Measurements from ENCODE around the gene CDC7. TPM values are rescaled to one million over a fixed set of nuclear protein-coding genes. Genes with fewer than 3 reads are reported as not detected.

Gene CDC7
- total RNA-seq (2021): 41.6 and 43.4 TPM in 2 replicates
- long read RNA-seq, transcript CDC7-201 (12 exons, 3,173 nt): major isoform, 98 of 207 reads
- long read RNA-seq, partial matches to known transcripts: 15 of 207 reads
- long read RNA-seq, other reads (novel, unspliced or antisense): 90 of 207 reads

DNA sequence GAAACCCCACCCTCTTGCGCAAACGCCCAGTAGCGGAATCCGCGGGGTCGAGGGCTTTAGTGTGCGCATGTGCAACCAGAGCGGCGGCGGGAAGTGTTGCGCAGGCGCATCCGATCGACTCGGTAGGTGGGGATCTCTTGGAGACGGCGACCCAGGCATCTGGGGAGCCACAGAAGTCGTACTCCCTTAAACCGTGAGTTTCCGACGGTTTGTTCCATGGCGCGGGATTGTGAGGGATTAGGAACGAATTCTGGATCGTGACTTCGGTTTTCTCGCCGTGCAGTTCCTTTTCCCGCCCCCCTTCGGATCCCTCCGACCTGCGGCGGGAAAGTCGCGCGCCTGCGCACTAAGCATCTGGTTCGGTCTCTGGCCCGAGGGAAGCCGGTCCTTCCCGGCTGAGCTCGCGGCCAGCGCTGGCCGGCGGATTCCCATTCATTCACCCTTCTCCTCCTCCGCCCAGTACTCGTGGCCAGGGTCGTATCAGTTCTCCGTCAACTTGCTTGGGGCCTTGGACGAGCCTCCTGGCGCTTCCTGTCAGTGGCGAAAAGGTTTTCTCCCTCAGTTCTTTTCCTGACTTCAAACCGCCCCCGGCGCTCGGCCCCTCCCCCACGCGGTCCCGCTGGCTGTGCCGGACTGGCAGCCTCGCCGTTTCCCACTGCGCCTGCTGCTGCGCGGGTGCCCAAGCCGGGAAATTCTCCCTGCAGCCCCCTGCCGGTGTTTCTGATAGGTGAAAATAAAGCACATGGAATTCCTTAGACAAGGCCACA lies at the start of gene CDC7:
CDC7 (plus strand) TSS at position 96 of the 767 bp plus-strand sequence. CDS start 866 bp downstream, outside the sequence.
- Histone ChIP-seq H4K5ac (ENCODE audit: insufficient read length, low read depth, low read length) (peak within 1 kb of the TSS; percentile 77), H2BK20ac (ENCODE audit: low read depth, low read length, poor library complexity, severe bottlenecking) (no peak within 1 kb of the TSS), H2AK5ac (ENCODE audit: insufficient read length, low read length) (no peak within 1 kb of the TSS), H3K18ac (ENCODE audit: insufficient read length, low read depth, low read length) (peak within 1 kb of the TSS; percentile 98), H3K79me1 (ENCODE audit: insufficient read depth, low read depth, low read length, poor library complexity, severe bottlenecking) (no peaks in the 10 kb centered on the region), H3K9ac (ENCODE audit: extremely low read depth, insufficient read length, low read length) (peak within 1 kb of the TSS; percentile 98), H3K23ac (ENCODE audit: insufficient read length, low read depth, low read length) (no peak within 1 kb of the TSS), H4K20me1 (ENCODE audit: control insufficient read depth, insufficient read depth, insufficient read length) (no peaks in the 10 kb centered on the region), H3K4me1 (ENCODE audit: insufficient read depth, low read length) (no peaks in the 10 kb centered on the region), H3K56ac (ENCODE audit: insufficient read length, low read depth, low read length) (peak within 1 kb of the TSS; percentile 14), H4K8ac (replicated peaks; ENCODE audit: insufficient read length, low read depth, low read length) (no peak within 1 kb of the TSS), H3K23me2 (ENCODE audit: insufficient read length, low read depth, low read length, poor library complexity, severe bottlenecking) (peaks cover 9% of the 10 kb centered on the region), H3T11ph (ENCODE audit: low read length) (peak within 1 kb of the TSS; percentile 96), H3K14ac (ENCODE audit: insufficient read depth, low read length) (peak within 1 kb of the TSS; percentile 100; the same call in 1 of the 2 replicates), H3K9me3 (ENCODE audit: control insufficient read depth, low read depth, low read length) (no peaks in the 10 kb centered on the region), H3K27ac (ENCODE audit: insufficient read length, low read depth, low read length) (peak within 1 kb of the TSS; percentile 73), H2BK5ac (ENCODE audit: insufficient read length, low read length) (peak within 1 kb of the TSS; percentile 48), H3K4me2 (ENCODE audit: insufficient read depth, insufficient read length, low read length) (peak within 1 kb of the TSS; percentile 70), H3K27me3 (ENCODE audit: insufficient read depth, low read length) (no peaks in the 10 kb centered on the region), H3K4ac (ENCODE audit: low read depth, low read length) (no peak within 1 kb of the TSS; the same call in 1 of the 2 replicates), H3K79me2 (ENCODE audit: insufficient read depth, low read length) (peaks cover 20% of the 10 kb centered on the region; the same call in 1 of the 2 replicates), H2AFZ (ENCODE audit: low read length) (peak within 1 kb of the TSS; percentile 17), H4K91ac (ENCODE audit: insufficient read length, low read depth, low read length) (no peak within 1 kb of the TSS), H2BK120ac (ENCODE audit: low read depth, low read length, poor library complexity, severe bottlenecking) (peak within 1 kb of the TSS; percentile 71), H2BK15ac (ENCODE audit: low read depth, low read length) (no peak within 1 kb of the TSS), H2BK12ac (ENCODE audit: insufficient read length, low read depth, low read length) (no peak within 1 kb of the TSS)
- no peak within 1 kb of the TSS for H3K4me3 Mint-ChIP-seq
- no CpG with 5 or more reads among the region's 68 CpGs for WGBS (ENCODE audit: extremely low coverage, insufficient read length, low lambda C conversion rate)
- H3K9me3 Mint-ChIP-seq: no peaks in the 10 kb centered on the region
- no peak within 1 kb of the TSS for H3K27ac Mint-ChIP-seq
- peak; percentile 92 for DNase-seq
- H3K36me3 Mint-ChIP-seq (ENCODE audit: insufficient read depth in 1 of 3, low read depth in 3 of 3): peaks cover 2 to 20% (median 9%) of the 10 kb centered on the region in 3 experiments; a peak in 6 of 7 replicates
- H3K4me1 Mint-ChIP-seq: peaks cover 30 to 32% of the 10 kb centered on the region in 2 experiments
- no peaks in the 10 kb centered on the region for H3K27me3 Mint-ChIP-seq (ENCODE audit: low read depth)
- TF ChIP-seq, protein P1, sequence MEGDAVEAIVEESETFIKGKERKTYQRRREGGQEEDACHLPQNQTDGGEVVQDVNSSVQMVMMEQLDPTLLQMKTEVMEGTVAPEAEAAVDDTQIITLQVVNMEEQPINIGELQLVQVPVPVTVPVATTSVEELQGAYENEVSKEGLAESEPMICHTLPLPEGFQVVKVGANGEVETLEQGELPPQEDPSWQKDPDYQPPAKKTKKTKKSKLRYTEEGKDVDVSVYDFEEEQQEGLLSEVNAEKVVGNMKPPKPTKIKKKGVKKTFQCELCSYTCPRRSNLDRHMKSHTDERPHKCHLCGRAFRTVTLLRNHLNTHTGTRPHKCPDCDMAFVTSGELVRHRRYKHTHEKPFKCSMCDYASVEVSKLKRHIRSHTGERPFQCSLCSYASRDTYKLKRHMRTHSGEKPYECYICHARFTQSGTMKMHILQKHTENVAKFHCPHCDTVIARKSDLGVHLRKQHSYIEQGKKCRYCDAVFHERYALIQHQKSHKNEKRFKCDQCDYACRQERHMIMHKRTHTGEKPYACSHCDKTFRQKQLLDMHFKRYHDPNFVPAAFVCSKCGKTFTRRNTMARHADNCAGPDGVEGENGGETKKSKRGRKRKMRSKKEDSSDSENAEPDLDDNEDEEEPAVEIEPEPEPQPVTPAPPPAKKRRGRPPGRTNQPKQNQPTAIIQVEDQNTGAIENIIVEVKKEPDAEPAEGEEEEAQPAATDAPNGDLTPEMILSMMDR (conservative IDR thresholded peaks at IDR 0.05): peak; percentile 77
